ENCODE measurements around the gene MKX.

DNA sequence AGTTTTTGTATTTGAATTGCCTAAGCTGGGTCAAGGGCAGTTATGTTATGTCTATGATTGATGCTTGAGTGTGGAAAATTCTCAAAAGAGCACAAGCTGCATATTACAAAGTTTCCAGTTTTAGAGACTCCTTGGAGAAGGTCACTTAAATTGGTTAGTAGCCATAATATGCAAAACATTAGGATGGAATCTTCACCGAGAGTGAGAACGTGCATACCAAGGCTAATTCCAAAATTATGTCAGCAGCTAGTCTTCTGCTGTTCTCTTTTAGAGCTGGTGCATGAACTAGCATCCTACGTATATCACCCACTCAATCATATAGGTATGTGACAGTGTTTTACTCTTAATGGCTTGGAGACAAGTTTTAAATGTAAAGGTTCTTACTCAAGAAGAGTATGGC, 49.2 kb downstream of the MKX start:
- TF ChIP-seq, protein P1, sequence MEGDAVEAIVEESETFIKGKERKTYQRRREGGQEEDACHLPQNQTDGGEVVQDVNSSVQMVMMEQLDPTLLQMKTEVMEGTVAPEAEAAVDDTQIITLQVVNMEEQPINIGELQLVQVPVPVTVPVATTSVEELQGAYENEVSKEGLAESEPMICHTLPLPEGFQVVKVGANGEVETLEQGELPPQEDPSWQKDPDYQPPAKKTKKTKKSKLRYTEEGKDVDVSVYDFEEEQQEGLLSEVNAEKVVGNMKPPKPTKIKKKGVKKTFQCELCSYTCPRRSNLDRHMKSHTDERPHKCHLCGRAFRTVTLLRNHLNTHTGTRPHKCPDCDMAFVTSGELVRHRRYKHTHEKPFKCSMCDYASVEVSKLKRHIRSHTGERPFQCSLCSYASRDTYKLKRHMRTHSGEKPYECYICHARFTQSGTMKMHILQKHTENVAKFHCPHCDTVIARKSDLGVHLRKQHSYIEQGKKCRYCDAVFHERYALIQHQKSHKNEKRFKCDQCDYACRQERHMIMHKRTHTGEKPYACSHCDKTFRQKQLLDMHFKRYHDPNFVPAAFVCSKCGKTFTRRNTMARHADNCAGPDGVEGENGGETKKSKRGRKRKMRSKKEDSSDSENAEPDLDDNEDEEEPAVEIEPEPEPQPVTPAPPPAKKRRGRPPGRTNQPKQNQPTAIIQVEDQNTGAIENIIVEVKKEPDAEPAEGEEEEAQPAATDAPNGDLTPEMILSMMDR (IDR thresholded peaks at IDR 0.05), result no peak
- no peak for TF ChIP-seq POLR2A (IDR thresholded peaks at IDR 0.05)

Measured in right lobe of liver (tissue), 4 donors.